ENCODE results near the gene YBEY.

Gene YBEY

DNA sequence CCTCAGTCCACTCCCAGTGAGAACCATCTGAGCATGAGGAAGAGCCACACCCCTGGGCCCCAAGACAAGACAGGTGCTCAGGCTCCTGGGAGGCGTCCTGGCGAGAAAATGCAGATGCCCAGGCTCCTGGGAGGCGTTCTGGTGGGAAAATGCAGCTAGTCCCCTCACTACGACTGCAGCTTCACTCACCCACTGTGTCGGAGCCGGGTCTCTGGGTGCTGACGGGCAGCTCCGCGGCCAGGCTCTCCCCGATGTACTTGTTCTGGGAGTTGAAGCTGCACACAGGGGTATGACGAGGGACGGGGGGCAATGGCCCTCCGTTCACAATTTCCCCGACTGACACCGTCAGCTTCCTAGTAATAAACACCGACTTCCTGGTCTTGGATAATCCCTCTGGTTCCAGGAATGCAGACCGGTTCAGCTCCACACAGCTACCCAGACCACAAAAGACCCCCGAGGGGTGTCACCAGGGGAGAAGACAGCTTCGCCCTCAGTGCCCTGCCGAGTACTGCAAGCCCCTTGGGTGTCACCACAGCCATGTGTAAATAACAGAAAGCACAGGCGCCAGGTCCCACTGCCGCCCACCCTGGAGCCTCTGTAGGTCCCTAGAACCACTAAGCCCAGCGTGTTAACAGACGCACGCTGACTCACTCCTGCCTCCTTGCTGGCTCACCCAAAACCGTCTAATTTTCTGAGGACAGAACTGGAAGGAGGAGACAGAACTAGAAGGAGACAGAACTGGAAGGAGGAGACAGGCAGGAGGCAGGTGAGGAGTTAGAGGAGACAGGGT lies 20.2 kb upstream of the YBEY start:
- DNase-seq: no peak

GRCh38 chr21:46266946-46267345 lies 19.2 kb upstream of the YBEY start:
- no peak for DNase-seq

- no peak for DNase-seq
Observed at GRCh38 chr21:46268371-46268770, 17.8 kb upstream of the YBEY start.

DNA sequence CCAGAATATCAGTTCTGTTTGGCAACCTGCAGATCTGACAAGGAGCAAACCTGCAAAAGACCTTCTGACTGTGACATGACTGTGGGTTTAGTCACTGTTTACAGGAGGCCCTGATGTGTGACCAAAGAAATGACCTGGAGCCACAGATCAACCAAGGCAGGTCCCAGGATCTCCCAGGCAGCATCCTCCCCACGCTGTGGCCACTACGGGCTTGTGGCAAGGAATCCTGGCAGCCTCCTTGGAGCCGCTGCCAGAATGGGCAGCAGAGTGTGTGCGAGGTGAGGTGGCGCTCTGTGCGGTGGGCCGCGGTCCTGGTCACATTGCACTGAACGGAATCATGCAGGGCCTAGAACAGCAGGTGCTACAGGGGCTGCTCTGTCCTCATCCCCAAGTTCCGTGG lies 16.7 kb upstream of the YBEY start:
- DNase-seq: no peak

GRCh38 chr21:46273341-46273740 lies 12.8 kb upstream of the YBEY start:
- no peak for DNase-seq

DNA sequence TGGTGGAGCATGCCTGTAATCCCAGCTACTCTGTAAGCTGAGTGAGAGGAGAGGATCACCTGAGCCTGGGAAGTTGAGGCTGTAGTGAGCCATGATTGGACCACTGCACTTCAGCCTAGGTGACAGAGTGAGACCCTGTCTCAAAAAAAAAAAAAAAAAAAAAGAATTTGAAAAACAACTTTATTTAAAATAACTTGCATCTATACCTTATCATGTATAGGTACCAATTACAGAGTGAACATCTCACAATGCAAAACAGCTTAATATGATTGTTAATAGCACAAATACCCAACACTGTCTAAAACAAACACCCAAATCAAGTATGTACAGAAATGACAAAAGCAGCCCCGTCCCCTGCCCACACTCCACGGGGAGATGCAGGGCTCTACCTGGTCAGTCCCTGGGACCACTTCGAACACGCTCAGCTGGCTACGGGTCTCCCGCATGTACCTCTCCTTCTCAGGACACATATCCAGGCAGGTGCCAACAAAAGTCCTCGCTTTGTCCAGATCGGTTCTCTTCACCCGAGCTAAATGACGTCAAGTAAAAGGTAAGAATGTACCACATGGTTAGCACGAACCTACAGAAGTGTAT lies 11.2 kb upstream of the YBEY start:
- no peak for DNase-seq

GRCh38 chr21:46284077-46284644 lies 2.0 kb upstream of the YBEY start:
- DNase-seq: no peak

GRCh38 chr21:46284733-46285132 lies 1.4 kb upstream of the YBEY start:
- DNase-seq: no peak

GRCh38 chr21:46285206-46285661 lies 908 bp upstream of the YBEY start, which contains the start of gene MCM3AP:
Gene MCM3AP, minus strand, starts transcription at chr21:46285611. Its CDS starts 325 bp downstream, at chr21:46285286.
- DNase-seq: no peak

DNA sequence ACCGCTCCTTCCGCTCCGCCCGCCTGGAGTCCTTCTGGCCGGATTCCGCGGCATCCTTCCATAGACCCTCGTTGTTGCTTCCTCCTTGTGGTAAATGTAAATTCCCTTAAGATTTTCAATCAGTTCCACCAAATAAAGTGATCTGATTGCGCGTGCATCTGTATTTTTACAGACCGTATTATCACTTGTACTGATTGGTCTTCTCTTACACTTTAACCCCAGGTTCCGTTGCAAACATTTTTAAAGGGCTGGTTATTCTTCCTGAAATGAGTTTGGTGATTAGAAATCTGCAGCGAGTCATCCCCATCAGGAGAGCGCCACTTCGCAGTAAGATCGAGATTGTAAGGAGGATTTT lies 483 bp downstream of the YBEY start:
- DNase-seq: no peak

DNA sequence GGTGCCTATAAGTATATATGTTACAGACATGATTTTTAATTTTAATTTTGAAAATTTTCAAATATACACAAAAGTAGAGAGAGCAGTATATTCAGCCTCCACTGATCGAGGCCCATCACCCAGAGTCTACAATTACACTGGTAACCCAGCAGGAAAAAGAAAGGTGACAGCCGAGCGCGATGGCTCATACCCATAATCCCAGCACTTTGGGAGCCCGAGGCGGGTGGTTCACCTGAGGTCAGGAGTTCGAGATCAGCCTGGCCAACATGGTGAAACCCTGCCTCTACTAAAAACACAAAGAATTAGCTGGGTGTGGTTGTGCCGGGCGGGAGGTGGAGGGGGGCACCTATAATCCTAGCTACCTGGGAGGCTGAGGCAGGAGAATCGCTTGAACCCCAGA lies 1.4 kb downstream of the YBEY start:
- no peak for DNase-seq

- DNase-seq: no peak
Observed at GRCh38 chr21:46289655-46290179, 3.6 kb downstream of the YBEY start.

DNA sequence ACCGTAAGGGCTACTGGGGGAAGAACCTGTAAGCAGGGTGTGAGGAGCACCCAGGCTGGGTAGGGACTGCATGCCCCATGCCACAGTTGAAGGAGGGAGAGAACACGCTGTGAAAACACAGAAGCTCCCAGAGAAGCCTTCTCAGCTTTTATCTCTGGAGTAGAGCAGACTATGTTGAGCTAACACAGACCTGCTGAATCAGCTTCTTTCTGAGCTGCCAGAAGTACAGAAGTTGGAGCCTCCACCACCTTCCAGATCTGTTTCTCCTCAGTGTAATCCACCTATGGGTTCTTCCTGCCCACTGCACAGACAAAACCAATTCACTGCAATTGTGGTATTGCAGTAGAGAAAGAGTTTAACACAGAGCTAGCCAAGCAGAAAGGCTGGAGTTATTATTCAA lies 5.4 kb downstream of the YBEY start:
- DNase-seq: no peak

DNA sequence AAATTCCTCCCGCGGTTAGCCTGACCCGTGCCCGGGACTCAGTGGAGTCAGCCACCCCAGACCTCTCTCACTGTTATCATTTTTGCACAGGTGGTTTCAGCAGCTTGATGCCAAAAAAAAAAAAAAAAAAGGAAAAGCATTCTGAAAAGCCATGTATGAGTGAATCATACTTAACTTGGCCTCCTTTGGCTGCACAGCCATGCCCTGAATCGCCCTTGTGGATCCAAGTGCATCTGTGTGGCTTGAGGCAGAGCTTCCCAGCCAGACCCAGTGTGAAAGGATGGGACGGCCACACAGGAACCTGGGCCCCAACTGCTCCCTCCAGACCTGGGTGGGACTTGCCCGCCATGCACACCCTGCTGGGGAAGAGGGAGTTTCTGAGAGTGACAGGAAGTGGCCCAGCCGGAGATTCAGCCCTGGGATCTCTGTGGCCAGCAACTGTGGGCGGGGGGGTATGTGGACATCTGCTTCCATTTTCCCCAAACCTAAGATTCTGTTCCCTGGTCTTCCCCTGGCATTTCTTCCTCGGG lies 8.6 kb downstream of the YBEY start:
- DNase-seq: no peak

- no peak for DNase-seq
Observed at GRCh38 chr21:46295177-46295770, 9.1 kb downstream of the YBEY start.

DNA sequence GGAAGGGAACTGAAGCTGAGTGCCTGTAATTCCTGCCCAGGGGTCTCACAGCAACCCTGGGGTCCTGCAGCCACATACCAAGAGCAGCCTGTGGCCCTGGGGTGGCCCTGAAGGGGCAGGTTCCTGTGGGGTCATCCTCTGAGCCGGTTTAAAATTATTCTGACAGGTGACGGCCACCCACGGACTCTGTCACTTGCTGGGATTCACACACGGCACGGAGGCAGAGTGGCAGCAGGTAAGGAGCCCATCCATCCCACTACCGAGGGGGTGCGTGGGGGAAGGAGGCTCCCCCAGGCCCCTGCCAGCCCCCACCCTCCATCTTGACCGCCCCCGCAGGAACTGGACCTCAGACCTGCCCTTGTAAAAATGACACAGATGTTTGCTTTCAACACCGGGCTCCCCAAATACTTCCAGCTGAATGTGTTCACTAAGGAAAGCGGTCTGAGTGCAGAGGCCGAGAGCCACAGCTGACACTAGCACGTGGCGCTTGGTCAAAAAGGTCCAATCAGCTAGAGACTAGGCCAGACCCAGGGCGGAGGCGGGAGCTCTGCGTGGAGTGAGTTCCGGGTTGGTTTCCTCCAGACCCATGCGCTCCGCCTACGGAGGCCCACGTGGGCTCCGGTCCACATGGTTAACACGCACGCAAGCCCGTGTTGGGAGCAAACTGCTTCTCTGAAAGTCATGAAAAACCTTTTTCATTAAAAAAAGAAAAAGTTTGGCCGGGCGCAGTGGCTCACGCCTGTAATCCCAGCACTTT lies 10.0 kb downstream of the YBEY start:
- DNase-seq: no peak

DNA sequence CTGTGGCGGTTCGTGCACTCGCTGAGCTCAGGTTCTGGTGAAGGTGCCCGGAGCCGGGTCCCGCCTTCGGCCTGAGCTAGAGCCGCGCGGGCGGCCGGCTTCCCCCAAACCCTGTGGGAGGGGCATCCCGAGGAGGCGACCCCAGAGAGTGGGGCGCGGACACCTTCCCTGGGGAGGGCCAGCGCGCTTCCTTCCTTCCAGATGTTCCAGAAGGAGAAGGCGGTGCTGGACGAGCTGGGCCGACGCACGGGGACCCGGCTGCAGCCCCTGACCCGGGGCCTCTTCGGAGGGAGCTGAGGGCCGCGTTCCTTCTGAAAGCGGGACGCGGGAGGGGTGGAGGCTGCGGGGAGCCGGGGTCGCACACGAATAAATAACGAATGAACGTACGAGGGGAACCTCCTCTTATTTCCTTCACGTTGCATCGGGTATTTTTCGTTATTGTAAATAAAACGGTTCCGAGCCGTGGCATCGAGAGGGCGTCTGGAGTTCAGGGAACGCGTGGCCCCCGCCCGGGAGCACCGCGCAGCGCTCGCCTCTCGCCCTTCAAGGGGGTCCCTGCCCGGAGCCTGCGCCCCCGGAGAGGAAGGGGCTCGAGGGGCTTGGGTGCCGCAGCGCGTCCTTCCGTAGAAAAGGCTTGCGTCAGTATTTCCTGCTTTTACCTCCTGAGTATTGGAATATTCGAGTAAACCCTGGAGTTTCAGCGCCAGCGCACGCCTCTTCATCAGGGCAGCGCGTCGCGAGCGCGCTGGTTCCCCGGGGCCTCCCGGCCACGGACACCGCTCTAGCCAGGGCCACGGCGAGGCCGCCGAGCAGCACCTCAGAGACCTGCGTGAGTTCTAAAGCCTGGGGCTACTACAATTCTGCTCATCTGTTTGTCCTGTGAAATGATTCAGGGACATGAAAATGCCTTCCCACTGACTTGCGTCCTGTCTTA lies 11.5 kb downstream of the YBEY start:
- no peak for DNase-seq

- DNase-seq: no peak
Observed at GRCh38 chr21:46299167-46299566, 13.0 kb downstream of the YBEY start.

DNA sequence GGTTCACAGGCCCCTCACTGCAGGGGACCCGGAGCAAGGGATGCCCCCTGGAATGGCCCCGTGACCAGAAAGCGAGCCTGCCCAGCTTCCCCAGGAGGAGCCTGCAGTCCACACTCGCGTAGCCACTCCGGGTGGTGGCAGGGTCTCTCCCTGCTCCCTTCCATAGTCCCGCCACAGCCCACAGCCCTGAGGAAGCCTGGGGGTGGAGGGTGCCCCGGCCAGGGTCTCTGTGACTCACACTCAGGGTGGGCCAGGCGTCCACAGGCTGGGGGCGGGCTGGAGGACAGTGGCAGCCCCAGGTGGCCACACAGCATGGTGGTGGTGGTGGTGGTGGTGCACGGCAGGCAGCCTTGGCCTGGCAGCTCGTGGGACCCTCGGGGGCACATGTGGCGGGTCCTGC lies 15.6 kb downstream of the YBEY start:
- no peak for DNase-seq

DNA sequence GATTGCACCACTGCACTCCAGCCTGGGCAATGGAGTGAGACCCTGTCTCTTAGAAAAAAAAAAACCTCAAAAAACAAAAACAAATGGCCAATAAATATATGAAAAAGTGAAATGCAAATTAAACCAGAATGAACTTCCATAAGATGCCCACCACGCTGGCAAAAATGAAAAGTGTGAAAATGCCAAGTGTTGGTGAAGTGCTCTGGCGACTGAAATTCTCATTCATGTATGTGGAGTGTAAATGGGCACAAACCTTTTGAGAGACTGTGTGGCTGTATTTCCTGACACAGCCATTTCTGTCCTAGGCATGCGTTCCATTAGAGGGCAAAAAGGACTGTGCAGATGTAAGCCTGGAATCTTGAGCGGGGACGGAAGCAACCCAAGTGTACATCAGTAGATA lies 18.3 kb downstream of the YBEY start:
- DNase-seq: no peak

GRCh38 chr21:46304955-46305354 lies 18.8 kb downstream of the YBEY start:
- no peak for DNase-seq

DNA sequence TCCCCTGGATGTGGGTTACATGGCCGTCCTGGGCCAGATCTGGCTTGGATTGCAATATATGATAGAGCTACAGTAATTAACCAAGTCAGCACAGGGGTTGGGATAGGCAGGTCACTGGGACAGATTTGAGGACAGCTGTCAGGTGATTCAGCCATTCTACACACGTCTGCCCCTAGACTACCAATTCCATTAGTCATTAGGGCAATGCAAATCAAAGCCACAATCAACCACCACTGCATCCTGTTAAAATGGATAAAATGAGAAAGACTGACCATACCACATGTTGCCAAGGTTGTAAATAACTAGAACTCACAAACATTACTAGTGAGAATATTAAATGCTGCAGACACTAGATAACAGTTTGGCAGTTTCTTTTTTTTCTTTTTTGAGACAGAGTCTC lies 21.5 kb downstream of the YBEY start:
- no peak for DNase-seq
